Measurements from ENCODE around the gene TNFAIP6. TPM values are rescaled to one million over a fixed set of nuclear protein-coding genes. Genes with fewer than 3 reads are reported as not detected.

The TNFAIP6 gene
- polyA plus RNA-seq, 1 of the 3 experiments (the other 2 are of a cell fraction) = 0.58 TPM

DNA sequence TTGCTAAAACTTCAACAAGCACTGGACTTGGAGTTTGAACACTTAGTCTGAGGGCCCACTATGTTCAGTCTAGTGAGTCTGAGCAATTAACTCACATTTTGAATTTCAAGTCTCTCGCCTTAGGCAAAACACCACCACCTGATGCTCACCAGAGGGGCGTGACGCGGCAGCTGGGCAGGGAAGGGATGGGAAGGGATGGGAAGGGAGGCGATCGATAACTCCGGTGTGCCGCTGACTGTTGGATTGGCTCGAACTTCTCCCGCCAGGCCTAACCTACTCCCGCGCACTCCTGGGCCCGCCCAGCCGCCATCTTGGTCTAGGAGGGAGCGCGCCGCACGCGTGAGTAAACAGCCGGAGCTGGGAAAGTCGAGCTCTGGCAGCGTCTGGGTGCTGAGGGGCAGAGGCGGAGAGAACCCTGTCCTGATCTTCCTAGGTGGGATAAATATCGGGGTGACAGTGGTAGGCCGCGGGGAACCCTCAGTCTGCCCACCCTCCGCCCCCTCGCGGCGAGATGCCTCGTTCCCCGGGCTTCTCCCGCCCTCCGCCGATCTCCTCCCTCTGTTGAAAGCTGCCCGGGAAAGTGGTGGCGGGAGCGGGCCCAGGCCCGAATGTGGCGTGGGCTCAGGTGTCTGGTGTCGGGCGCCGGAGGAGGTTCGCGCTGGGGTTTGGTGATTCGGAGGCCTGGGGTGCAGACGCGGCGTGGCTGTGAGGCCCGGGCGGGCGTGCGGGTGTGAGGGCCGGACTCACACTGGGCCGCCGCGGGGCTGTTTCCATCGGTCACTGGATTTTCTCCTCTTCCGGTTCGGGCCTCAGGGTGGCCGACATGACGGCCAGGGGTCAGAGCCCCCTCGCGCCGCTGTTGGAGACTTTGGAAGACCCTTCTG is 52.5 kb downstream of the TNFAIP6 start, which contains the start of gene RIF1 (continued):
- TF ChIP-seq, protein P1, sequence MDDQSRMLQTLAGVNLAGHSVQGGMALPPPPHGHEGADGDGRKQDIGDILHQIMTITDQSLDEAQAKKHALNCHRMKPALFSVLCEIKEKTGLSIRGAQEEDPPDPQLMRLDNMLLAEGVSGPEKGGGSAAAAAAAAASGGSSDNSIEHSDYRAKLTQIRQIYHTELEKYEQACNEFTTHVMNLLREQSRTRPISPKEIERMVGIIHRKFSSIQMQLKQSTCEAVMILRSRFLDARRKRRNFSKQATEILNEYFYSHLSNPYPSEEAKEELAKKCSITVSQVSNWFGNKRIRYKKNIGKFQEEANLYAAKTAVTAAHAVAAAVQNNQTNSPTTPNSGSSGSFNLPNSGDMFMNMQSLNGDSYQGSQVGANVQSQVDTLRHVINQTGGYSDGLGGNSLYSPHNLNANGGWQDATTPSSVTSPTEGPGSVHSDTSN (IDR thresholded peaks at IDR 0.05) = no peak
- TF ChIP-seq TAF1 (IDR thresholded peaks at IDR 0.05; ENCODE audit: borderline replicate concordance, low read depth, low read length) = peak; percentile 88

GRCh38 chr2:151410485-151410834 is 53.1 kb downstream of the TNFAIP6 start:
- Histone ChIP-seq H3K9ac (peak overlapping the region; percentile 97), H3K9me3 (no peaks in the 10 kb centered on the region), H3K9me2 (no peaks in the 10 kb centered on the region), H3K27me3 (ENCODE audit: insufficient read depth) (no peaks in the 10 kb centered on the region), H3K4me3 (ENCODE audit: low read depth in 2 of 2, low read length in 1 of 2) (peak overlapping the region; percentile 82), H3K79me2 (ENCODE audit: insufficient read depth) (peaks cover 56% of the 10 kb centered on the region), H2AFZ (ENCODE audit: low read depth) (peak overlapping the region; percentile 95; the same call in 1 of the 2 replicates), H3K4me2 (peak overlapping the region; percentile 82), H4K20me1 (ENCODE audit: insufficient read depth) (peaks cover 9% of the 10 kb centered on the region), H3K36me3 (replicated peaks in 1 of 2; ENCODE audit: control insufficient read depth in 1 of 2, insufficient read depth in 2 of 2, low read length in 1 of 2) (peaks cover 18 to 38% of the 10 kb centered on the region in 2 experiments), H3F3A (replicated peaks; ENCODE audit: insufficient read depth) (no peaks in the 10 kb centered on the region), H3K4me1 (ENCODE audit: control insufficient read depth in 1 of 2, insufficient read depth in 2 of 2, low read depth in 1 of 2, low read length in 1 of 2) (peaks cover 0 to 9% of the 10 kb centered on the region in 2 experiments; a peak in 3 of 4 replicates), H3K27ac (ENCODE audit: low read depth in 2 of 2, low read length in 1 of 2) (peak overlapping the region; percentile 91)
- peak; percentile 54 for DNase-seq
- POLR2A ChIA-PET = interaction anchor here (1.4 kb wide), 1 partner anchor 149 kb away, joined by 5 read pairs; no protein-coding TSS in a partner anchor
- WGBS (ENCODE audit: low lambda C conversion rate) = 1% methylated on average over 21 of the region's 21 CpGs
- CTCF ChIA-PET = interaction anchor here (0.6 to 1.4 kb wide), 4 partner anchors 13 to 1874 kb away, joined by 3 to 5 read pairs (median 3); no protein-coding TSS in a partner anchor
- TF ChIP-seq, protein P1 (IDR thresholded peaks at IDR 0.05) = no peak
- TF ChIP-seq SMC3 (IDR thresholded peaks at IDR 0.05; ENCODE audit: low read depth, low read length) (no peak), MXI1 (IDR thresholded peaks at IDR 0.05; ENCODE audit: low read depth, low read length) (peak; percentile 85; the same call in 1 of the 2 replicates), SIN3A (IDR thresholded peaks at IDR 0.05; ENCODE audit: borderline replicate concordance, low read depth, low read length) (0 out of 2 replicates have a peak, but pooled peaks have one; percentile 67), POLR2AphosphoS5 (IDR thresholded peaks at IDR 0.05; ENCODE audit: low read depth, low read length) (no peak), REST (IDR thresholded peaks at IDR 0.05; ENCODE audit: low read depth, low read length) (no peak), GATA2 (CRISPR knock-in tag; IDR thresholded peaks at IDR 0.05) (no peak)
- TF ChIP-seq, protein P2, sequence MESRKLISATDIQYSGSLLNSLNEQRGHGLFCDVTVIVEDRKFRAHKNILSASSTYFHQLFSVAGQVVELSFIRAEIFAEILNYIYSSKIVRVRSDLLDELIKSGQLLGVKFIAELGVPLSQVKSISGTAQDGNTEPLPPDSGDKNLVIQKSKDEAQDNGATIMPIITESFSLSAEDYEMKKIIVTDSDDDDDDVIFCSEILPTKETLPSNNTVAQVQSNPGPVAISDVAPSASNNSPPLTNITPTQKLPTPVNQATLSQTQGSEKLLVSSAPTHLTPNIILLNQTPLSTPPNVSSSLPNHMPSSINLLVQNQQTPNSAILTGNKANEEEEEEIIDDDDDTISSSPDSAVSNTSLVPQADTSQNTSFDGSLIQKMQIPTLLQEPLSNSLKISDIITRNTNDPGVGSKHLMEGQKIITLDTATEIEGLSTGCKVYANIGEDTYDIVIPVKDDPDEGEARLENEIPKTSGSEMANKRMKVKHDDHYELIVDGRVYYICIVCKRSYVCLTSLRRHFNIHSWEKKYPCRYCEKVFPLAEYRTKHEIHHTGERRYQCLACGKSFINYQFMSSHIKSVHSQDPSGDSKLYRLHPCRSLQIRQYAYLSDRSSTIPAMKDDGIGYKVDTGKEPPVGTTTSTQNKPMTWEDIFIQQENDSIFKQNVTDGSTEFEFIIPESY (IDR thresholded peaks at IDR 0.05; ENCODE audit: borderline replicate concordance, low read depth) = no peak

Data from SK-N-SH (cell line).